ENCODE results near the gene SS18L1.

Gene SS18L1

DNA sequence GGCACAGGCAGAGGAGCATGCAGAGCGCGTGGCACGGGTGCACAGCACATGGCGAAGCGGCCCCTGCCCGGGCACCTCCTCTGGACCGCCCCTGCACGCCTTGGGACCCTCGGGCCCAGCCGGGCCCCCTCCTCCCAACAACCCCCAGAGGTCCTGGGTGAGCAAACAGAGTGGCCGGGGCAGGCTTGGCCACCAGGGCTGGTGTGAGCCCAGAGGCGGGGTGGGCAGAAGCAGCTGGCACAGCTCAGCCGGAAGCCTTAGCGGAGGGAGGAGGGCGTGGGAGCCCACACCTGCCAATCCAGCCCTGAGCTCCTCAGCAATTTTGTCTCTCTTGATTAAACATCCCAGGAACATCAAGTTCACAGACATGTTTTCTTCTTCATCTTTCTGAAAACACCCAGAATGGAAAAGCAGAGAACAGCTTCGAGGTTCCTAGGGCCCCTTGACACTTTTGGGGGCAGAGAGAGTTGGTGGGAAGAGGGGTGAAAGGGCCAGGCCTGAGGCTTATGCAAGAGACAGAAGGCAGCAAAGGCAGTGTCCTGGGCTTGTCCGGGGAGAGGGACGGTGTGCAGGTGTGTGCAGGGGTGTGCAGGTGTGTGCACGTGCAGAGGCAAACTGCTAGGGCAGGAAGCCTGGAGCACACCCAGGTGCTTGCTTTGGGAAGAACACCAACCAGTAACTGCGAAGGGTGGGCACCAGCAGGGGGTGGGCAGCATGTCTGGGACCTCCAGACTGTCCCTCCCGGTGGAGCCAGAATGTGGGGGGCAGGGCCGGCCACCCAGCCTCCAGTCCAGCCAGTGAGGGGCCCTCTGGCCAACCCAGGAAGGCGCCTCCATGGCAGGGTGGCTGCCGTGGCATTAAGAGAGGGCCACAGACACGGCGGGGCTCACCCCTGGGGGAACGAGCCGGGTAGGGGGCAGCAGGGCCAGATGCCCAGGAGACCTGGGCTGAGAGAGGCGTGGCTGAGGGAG, 71.7 kb downstream of the SS18L1 start:
- DNase-seq: no peak

DNA sequence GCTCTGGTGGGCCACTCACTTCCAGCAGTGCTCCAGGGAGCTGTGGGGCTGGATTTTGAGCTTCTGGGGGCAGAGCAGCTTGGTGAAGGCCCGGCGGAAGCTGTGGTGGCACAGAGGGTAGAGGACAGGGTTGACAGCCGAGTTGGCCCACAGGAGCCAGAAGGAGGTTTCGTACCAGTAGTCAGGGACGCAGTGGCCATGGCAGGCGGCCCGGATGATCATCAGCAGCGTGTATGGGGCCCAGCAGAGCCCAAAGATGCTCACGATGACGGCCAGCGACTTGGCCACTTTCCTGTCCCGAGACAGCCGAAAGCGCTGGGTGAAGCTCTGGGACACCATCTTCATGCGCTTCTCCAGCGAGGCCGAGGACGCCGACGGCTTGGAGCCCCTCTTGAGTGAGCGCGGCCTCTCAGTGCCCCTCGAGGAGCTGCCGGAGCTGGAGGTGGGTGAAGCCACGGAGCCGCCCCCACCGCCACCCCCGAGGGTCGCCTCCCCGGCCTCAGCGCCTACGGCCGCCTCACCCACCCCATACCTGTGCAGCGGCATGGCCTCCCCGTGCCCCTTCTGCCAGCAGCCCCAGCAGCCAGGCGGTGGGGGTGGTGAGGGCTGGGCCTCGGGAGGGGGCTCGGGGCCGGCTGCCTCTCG, 72.5 kb downstream of the SS18L1 start:
- DNase-seq: no peak

DNA sequence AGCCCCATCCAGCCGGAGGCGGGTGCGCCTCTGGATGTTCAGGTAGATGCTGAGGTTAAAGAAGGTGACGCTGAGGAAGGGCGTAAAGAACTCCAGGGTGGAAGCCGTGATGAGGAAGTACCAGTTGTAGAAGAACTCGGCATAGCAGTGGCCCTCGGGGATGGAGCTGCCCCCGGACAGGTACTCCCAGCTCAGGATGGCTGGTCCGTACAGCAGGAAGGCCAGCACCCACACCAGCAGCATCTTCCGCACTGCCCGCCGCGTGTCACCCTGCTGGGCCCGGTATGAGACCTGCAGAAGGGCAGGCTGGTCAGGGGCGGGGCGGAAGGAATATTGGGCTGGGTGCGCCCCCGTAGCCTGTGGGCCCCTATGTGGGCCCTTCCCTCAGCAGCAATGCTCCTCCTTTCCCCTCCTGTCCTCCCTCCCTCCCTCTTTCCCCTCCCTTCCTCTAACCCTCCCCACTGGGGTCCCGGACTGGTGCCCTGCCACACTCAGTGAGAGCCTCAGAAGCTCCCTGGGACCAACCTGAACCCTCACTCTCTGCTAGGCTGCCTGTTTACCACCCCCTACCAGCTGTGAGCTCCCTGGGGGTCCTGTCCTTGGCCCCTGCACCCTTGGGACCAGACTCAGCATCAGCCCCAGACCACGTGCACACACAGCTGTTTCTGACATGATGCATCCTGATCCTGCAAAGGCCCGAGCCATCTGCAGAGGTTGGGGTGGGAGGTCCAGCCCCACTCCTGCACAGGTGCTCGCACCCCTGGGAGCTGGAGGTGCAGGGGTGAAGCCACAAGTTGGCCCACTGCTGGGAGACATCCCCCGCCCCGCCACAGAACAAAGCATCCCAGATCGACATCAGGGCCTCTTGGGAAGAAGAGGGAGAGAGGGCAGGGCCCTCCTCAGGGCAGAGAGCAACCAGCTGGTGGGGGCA, 73.3 kb downstream of the SS18L1 start:
- no peak for DNase-seq

DNA sequence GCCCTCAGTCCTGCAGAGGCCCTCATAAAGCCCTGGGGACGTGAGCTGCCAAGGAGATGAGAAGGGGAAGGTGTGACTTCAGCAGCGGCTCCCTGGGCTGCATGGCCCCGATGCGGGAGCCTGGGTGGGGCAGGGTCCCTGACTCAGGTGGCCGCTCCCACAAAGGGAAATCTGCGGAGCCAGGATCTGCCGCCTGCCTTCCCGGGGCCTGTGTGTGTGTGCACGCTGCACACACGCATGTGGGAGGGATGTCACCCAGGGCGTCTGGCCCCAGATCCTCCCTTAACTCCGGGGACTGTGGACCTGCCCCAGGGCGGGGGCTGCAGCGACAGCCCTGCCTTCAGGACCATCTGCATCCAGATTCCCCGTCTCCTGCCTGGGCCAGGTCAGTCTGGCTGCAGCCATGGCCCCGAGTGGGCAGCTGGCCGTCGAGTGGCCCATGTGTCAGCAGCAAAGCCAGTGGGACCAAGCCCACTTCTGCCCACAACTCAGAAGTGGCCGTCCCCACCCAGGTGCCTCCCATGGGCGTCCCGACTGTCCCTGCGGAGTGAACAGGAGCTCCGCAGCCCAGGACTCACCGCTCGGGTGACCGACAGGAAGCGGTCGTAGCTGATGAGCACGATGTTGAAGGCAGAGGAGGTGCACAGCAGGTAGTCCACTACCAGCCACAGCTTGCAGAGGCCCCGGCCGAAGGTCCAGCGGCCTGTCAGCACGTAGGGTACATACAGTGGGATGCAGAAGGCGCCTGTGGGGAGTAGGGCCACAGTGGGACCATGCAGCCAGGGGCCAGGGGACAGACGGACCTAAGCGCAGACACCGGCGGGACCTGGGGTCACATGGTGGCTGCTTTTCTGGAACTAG, 74.6 kb downstream of the SS18L1 start:
- no peak for DNase-seq

DNA sequence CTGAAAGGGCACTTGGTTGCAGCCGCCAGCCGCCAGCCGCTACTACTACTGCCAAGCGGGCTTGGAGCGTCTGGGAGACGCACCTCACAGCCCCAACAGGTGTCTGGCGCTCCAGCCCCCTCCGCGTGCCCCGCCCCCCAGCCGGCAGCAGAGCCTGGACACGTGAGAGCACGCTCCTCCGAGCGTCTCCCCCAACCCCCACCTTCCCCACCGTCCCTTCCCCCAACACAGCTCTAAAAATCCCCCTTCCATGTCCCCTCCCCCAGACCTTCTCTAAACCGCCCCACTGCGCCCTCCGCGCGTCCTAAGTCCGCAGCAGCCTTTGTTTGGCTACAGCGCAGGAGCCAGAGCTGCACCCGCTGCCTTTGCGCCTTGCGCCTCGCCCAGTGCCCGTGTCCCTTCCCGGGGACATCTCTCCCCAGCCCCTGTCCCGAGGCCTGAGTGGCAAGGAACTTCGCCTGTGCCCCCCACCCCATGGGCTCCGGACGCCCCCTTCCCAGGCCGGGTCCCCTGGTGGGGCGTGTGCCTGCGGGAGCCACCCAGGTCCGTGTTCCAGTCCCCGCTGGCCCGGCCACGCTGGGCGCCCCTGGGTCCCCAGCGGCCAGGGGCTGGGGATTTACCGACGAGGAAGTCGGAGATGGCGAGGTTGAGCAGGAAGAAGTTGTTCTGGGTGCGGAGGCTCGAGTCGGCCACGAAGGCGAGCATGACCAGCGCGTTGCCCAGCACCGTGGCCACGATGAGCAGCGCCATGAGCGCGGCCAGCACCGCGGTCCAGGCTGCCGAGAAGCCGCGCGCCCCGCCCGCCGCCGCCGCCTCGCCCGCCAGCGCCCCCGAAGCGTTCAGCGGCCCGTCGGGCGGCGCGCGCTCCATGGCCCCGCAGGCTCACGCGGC, 75.8 kb downstream of the SS18L1 start:
- no peak for DNase-seq

DNA sequence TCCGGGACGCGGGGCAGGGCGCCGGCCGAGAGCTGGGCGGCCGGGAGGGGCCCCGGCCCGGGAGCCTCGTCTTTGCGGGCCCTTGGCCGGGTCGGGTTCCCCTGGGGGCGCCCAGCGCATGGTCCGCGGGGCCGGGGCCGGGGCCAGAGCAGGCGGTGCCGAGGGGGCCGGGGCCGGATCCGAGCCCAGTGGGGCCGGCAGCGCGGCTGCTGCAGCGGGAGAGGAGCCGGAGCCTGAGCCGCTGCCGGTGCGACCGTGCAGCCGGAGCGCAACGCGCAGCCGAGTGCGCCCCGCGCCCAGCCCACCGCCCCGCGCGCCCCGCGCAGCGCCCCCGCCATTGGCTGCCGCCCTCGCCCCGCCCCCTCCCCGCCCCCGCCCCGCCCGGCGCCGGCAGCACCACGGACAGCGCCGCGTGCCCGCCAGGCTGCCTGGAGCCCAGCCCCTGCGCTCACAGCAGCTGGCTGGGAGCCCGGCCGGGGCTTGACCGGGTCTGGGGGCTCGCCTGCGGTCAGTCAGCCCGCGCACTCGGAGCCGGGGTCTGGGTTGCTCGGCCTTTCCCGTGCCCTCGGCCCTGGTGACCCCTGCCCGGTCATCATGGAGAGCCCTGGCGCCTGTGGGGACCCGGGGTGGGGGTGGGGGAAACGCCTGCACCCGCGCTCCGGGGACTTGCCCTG, 76.6 kb downstream of the SS18L1 start, which contains the start of gene HRH3:
Gene HRH3, minus strand, starts transcription at position 287 of the 674 bp plus-strand sequence. CDS start 308 bp downstream, outside the sequence.
- peak; percentile 24 for DNase-seq

DNA sequence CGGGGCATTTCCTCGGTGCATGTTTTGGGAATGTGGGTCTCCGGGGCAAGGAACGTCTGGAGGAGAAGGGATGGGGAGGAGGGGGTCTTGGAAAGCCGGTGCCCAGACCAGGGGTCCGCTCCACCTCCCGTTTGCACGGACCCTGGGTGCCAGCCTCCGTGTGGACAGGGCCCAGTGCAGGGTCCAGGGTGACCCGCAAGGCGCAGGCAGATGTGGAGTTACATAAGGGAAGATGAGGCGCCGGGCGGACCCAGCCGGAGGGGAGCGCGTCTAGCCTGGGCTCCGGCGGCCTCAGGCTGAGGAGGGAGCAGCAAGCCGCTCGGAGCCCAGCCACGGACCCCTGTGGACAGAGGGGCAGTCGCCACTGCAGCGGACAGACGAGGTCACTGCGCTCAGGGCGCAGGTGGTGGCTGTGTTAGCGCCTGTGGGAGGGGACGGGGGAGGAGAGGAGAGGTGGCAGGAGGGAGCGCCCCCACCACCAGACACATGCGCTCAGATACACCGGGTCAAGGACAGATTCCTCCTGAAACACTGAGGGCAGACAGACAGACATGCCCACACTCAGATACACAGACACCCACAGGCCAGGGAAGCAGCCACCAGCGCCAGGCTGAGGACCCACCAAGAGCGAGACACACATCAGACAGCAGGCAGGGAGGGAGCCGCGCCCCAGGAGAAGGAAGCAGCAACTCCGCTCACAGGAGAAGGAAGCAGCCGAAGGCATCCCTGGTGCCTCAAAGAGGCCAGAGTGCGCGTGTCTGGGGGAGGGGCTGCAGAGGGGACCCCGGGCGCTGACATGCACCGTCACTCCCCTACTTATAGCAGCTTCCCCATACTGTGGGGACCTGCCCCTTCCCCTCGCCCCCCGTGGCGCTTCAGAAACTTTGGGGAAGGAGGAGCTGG, 77.3 kb downstream of the SS18L1 start:
- no peak for DNase-seq

DNA sequence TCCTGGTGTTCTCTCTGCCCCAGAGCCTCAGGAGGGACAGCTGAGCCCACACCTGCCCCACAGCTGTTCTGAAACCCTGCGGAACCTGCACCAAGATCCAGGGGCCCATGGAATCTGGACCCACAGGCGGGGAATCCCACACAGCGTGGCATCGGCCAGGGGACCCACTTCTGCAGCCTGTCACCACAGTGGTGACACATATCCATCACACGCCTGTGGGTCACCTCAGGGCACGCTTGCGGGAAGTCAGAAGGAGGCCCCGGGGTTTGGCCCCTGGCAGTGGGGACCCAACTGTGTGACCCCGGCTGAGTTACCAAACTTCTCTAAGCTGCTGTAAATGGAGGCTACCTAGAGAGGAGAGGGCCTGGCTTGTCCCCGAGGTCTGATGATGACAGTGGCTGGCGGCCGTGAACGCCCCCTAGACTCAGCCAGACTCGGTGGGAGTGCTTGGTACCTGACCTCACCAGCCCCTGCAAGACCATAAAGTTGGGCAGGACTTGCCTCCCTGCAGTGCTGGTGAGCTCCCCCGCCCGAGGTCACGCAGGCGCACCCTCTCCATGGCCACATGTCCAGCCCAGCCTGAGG, 78.8 kb downstream of the SS18L1 start:
- DNase-seq: no peak

DNA sequence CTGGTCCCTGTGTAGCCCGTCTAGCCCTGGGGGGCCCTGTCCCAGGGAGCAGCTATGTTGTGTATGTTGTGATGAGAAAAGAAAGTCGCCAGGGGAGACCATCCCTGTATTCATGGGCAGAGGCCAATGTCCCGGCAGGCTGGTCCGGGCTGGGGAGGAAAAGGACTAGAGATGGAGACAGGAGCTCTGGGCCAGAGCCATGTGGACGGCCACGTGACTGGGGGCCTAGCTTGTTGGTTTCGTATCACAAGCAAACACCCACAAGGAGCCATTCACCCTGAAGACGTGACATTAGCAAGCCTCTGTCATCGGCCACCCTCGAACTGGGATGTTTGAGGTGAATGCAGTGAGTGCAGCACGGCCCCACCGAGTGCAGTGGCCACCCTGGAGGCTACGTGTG, 79.4 kb downstream of the SS18L1 start:
- DNase-seq: no peak

DNA sequence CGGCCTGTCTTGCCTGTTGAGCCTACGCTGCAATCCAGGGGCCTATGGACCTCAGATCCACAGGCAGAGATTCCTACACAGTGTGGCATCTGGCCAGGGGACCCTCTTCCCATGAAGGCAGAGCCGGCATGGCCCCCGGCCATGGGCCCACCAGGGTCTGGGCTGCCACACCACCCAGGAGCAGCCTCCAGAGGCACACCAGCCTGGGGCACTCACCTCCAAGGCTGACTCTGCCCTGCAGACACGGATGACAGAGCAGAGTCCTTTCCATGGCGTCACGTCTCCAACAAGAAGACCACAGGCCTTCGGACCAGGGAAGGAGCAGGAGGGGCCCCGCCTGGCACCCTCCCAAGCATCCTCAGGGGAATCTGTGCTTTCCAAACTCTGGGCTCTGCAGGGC, 80.0 kb downstream of the SS18L1 start:
- no peak for DNase-seq

DNA sequence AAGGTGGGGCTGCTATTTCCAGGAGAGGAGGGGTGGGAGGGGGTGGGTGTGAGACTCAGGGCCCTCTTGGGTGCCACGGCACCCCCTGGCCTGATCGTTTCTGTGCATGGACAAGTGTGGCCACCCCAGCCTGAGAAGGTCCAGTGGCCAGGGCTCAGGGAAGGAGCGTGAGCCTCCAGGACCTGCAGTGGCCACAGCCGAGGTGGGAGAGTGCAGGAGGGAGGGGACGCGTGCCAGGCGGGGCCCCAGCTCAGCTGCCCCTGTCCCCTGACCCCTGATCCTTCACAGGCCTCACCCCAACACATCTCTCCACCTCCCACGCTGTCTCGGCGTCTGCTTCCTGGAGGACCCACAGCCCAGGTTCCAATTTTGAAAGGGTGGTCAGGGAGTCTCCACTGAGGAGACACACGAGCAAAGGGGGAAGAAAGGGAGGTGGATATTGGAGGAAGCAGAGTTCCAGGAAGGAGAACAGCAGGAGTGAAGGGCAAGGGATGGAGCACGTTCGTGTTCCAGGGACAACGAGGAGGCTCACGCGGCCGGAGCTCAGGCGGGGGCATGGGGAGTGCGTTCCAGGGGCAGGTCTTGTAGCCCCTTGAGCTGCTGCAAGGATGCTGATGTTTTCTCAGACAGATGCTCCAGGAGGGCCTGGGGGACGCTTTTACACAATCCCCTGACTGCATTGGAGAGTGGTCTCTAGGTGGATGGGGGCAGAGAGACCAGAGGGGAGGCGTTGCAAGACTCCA, 80.7 kb downstream of the SS18L1 start:
- no peak for DNase-seq

DNA sequence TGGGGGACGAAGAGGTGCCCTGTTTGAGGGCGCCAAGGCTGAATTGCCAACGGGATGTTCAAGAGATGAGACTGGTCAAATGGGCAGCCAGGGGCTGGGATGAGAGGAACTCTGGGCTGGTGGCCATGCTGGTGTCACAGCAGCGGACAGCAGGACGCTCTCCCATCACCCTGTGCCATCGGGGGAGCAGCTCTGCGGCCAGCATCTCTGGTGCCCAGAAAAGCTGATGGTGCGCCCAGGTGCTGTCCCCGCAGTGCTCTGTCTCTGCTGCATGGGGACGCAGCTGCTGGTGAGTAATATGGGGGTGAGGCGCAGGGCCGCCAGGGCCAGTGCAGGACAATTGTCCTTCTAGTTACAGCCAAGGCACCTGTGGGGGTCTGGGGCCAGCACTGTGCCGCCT, 81.5 kb downstream of the SS18L1 start:
- no peak for DNase-seq

DNA sequence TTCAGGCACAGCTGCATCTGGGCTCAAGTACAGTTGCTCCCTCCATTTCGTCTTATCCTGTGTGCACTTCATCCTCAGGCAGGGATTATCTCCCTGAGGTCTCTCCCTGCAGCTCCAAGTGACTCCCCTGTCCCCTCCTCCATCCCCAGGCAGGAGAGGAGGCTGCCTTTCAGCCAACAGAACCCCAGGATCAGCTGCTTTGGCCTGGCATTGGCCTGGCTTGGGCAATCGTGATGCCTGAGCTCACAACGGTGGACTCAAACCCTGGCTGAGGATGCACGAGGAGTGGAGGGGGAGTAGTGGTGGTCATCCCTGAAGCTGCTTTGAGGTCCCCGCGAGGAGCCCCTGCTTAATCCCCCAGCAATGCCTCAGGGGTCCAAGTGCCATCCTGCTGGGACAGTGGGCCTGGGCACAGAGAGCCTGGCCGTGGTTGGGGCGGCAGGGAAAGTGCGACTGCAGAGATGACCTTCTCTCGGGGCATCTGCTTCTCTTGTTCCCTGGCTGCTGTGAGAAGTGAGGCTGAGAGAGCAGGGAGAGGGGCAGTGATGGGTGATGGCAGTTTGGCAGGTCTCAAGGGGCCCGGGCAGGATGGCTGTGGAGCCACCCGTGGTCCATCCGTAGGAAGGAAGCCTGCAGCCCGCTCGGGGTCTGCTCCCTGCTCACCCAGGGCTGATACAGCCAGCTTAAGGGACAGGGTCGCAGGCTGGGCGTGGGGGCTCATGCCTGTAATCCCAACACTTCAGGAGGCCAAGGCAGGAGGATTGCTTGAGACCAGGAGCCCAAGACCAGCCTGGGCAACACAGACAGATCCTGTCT, 82.5 kb downstream of the SS18L1 start:
- no peak for DNase-seq

DNA sequence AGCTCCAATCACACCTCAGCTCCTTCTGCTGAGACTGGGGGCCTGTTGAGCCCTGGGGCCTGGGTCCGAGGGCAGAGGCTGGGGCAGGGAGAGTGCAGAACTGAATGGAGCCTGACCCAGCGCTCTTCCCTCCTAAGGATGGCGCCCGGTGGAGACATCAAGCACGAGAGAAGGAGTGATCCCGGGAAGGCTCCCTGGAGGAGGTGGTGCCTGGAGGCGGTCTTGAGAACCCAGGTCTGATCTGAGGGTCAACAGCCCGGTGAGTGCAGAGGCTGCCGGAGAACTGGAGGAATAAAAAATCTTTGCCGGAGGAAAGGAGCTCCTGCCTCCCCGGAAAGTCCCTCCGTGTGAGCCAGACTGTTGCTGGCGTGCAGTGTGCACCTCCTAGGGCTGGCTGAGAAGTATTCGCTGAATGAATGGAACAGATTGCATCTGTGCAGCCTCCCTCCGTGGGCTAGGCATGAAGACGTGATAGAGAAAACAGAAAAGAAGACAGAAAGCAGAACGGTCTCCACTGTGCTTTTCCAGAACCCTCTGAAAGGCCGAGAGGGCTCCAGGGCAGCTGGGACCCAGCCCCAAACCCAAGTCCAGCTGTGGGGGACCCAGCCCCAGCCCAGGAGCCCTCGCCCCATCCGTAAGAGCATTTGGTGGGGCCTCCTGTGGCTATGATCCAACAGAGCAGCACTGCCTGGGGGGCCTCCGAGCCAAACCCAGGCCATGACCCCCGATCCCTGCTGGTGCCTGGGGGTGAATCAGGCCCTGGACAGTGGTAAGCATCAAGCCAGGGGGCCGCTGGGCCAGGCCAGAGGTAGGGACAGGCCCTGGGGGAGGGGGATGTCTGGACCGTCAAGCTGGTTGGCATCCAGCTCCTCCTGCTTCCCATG, 83.4 kb downstream of the SS18L1 start:
- DNase-seq: no peak

DNA sequence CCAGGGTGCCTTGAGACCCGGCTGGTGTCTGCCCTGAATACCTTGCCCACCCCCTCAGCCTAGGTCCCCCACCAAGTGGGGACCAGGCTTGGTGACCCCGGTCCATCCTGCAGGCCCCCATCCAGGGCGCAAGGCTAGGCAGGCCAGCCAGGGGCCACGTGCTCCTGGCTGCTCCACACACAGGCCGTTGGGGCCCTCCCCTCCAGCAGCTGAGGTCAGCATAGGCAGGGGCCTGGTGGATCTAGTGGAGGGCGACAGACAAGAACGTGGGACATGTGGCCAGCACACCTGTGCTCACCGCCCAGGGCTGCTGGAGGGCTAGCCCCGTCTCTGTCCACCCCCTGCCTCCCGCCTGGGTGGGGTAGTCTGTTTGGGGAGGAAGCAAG, 84.0 kb downstream of the SS18L1 start:
- DNase-seq: no peak
